ENCODE data around the gene ATAT1. TPM values are rescaled to one million over a fixed set of nuclear protein-coding genes. Genes with fewer than 3 reads are reported as not detected.

The ATAT1 gene
- total RNA-seq, 4 donors from 2014 or later, result 4.7 to 24.0 (median 7.9) TPM

GRCh38 chr6:30676660-30677285, 50.1 kb downstream of the ATAT1 start:
- H3K27me3 ChIP-seq, result no peaks in the 10 kb centered on the region
- H3K9me3 ChIP-seq, result no peaks in the 10 kb centered on the region
- DNase-seq (ENCODE audit: low spot score in 2 of 2), result no peak
- WGBS, result 81% methylated on average over 9 of the region's 10 CpGs
- peaks cover 41% of the 10 kb centered on the region for H3K4me1 ChIP-seq
- TF ChIP-seq CTCF (IDR thresholded peaks at IDR 0.05) (no peak), EP300 (IDR thresholded peaks at IDR 0.05) (no peak), POLR2AphosphoS5 (IDR thresholded peaks at IDR 0.05) (no peak), POLR2A (IDR thresholded peaks at IDR 0.05) (no peak)
- H3K36me3 ChIP-seq, result peaks cover 31% of the 10 kb centered on the region
- H3K4me3 ChIP-seq, result no peak overlapping the region
- H3K27ac ChIP-seq, result no peak overlapping the region

- H3K9me3 ChIP-seq, result no peaks in the 10 kb centered on the region
- H3K36me3 ChIP-seq, result peaks cover 31% of the 10 kb centered on the region
- DNase-seq (ENCODE audit: low spot score in 2 of 2), result peak; percentile 91 to 94
- H3K27me3 ChIP-seq, result no peaks in the 10 kb centered on the region
- 10% methylated on average over 23 of the region's 31 CpGs for WGBS
- H3K27ac ChIP-seq, result no peak overlapping the region
- TF ChIP-seq POLR2A (IDR thresholded peaks at IDR 0.05) (no peak), CTCF (IDR thresholded peaks at IDR 0.05) (peak; percentile 93 to 96), POLR2AphosphoS5 (IDR thresholded peaks at IDR 0.05) (peak in 2 of 3 donors; percentile 50 to 67)
- peaks cover 53% of the 10 kb centered on the region for H3K4me1 ChIP-seq
- peak overlapping the region; percentile 68 for H3K4me3 ChIP-seq
These were observed 52.5 kb downstream of the ATAT1 start for GRCh38 chr6:30678964-30679726.

GRCh38 chr6:30679765-30680535, 53.3 kb downstream of the ATAT1 start:
- Histone ChIP-seq H3K4me1 (peaks cover 61% of the 10 kb centered on the region), H3K9me3 (no peaks in the 10 kb centered on the region), H3K27ac (peak overlapping the region; percentile 16), H3K4me3 (peak overlapping the region; percentile 68), H3K27me3 (no peaks in the 10 kb centered on the region), H3K36me3 (peaks cover 31% of the 10 kb centered on the region)
- 56% methylated on average over 7 of the region's 7 CpGs for WGBS
- DNase-seq (ENCODE audit: low spot score in 2 of 2), result no peak
- TF ChIP-seq POLR2A (IDR thresholded peaks at IDR 0.05) (no peak), CTCF (IDR thresholded peaks at IDR 0.05) (no peak)

GRCh38 chr6:30681766-30682142, 55.1 kb downstream of the ATAT1 start:
- DNase-seq (ENCODE audit: low spot score in 2 of 2), result no peak
- no peak for TF ChIP-seq CTCF (IDR thresholded peaks at IDR 0.05)
- TF ChIP-seq POLR2AphosphoS5 (IDR thresholded peaks at IDR 0.05), result no peak
- no peak for TF ChIP-seq POLR2A (IDR thresholded peaks at IDR 0.05)
- TF ChIP-seq EP300 (IDR thresholded peaks at IDR 0.05), result no peak
- no peaks in the 10 kb centered on the region for H3K9me3 ChIP-seq
- H3K4me1 ChIP-seq, result peaks cover 71% of the 10 kb centered on the region
- no peaks in the 10 kb centered on the region for H3K27me3 ChIP-seq
- peaks cover 21% of the 10 kb centered on the region for H3K36me3 ChIP-seq
- peak overlapping the region; percentile 68 for H3K4me3 ChIP-seq
- WGBS, result 30% methylated on average over 4 of the region's 4 CpGs
- H3K27ac ChIP-seq, result peak overlapping the region; percentile 98

Data from suprapubic skin (tissue), 4 donors.